AG04449 (cell line): Measurements from ENCODE around the gene MSI2.

Source experiments
- CTCF ChIA-PET: fragments of 350-600 bp; formaldehyde crosslinking; extraction: SDS; loops from one replicate; lab custom pipeline; 2021; ENCODE audit warnings: antibody characterized with exemption; lab: Yijun Ruan, JAX
- POLR2A ChIA-PET: fragments of 400-600, 350-600 bp; formaldehyde crosslinking; extraction: SDS; loops from one replicate; lab custom pipeline; 2020; ENCODE audit warnings: antibody characterized with exemption, inconsistent platforms; lab: Yijun Ruan, JAX
- DNase-seq: peaks from one replicate; pipeline ENCODE4 v3.0.0-alpha.2; 2010; ENCODE audit warnings: low read depth, low spot score
- H3K4me3 ChIP-seq: 2 replicates; pipeline ENCODE4 v1.5.1; 2011; ENCODE audit warnings: low read depth, mild to moderate bottlenecking, control low read depth, low read length
- CTCF ChIP-seq: IDR thresholded peaks from one replicate; pipeline ENCODE4 v1.5.1; 2011; ENCODE audit warnings: mild to moderate bottlenecking, moderate library complexity, low read length, control low read depth, inconsistent platforms; ENCODE audit not compliant: insufficient read depth; ENCODE audit errors: missing control alignments

The MSI2 gene

DNA sequence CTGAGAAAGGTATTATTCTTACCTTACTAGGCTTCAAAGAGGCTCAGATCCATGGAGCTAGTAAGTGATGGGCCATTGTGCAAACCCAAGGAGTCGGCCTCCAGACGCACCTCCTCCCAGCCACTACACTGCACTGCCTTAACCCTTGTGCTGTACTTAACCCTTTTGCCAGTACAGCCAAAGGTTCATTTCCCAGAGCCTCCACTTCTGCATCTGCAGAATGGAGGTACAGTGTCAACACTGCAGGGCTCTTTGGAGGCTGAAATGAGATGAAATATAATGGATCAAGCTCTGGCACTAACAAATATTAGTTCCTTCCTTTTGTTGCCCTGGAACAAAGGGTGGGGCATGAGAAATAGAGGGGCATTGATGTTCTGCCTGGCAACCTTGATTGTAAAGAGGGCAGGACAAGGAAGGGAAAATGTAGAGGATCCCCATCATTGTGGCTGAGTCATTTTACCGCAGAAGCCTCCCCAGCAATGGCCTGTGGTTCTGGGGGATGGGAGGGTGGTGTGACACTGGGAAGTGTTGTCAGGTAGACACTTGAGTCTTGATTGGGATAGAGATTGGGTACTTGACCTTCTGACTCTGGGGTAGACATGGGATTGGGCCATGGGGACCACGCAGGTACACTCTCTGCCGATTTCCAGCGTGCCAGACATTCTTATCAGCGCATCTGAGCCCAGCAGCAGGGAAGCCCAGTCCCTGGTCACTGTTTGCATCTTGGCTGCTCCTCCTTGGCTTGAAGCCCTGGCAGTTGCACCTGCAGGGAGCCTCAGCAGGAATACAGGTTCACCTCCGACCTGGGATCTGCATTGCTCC, 84.0 kb downstream of the MSI2 start:
- CTCF ChIA-PET, result no interaction called here
- no peak for DNase-seq
- POLR2A ChIA-PET, result no interaction called here
- H3K4me3 ChIP-seq, result no peak overlapping the region
- TF ChIP-seq CTCF, result no peak

- ChIA-PET CTCF (interaction anchor here (1.0 to 1.3 kb wide), 3 partner anchors 30 to 99 kb away, joined by 3 to 4 read pairs (median 3); no protein-coding TSS in a partner anchor), POLR2A (no interaction called here)
- no peak for TF ChIP-seq CTCF
- no peak overlapping the region for H3K4me3 ChIP-seq
- DNase-seq, result no peak
Observed at GRCh38 chr17:57341611-57342540, 85.6 kb downstream of the MSI2 start.

- ChIA-PET POLR2A (no interaction called here), CTCF (interaction anchor here (1.2 kb wide), 1 partner anchor 100 kb away, joined by 4 read pairs; no protein-coding TSS in a partner anchor)
- no peak for DNase-seq
- H3K4me3 ChIP-seq, result no peak overlapping the region
- TF ChIP-seq CTCF, result no peak
Observed at GRCh38 chr17:57342963-57343589, 86.8 kb downstream of the MSI2 start.

DNA sequence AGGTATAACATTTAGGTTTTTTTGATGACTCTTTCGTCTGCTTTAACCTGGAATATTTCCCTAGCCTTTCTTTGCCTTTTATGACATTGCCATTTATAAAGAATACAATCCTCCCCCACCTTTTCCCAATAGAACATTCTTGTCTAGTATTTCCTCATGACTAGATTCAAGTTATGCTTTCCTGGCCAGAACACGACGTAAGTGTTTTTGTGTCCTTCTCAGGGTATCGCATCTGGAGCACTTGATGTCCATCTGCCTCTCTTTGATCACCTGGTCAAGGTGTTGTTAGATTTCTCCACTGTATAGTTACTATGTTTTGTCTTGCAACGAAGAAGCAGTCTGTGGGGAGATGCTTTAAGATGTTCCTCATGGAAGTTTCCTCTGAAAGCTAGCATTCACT, 87.4 kb downstream of the MSI2 start:
- CTCF ChIA-PET, result no interaction called here
- POLR2A ChIA-PET, result no interaction called here
- no peak for DNase-seq
- no peak for TF ChIP-seq CTCF
- H3K4me3 ChIP-seq, result no peak overlapping the region

DNA sequence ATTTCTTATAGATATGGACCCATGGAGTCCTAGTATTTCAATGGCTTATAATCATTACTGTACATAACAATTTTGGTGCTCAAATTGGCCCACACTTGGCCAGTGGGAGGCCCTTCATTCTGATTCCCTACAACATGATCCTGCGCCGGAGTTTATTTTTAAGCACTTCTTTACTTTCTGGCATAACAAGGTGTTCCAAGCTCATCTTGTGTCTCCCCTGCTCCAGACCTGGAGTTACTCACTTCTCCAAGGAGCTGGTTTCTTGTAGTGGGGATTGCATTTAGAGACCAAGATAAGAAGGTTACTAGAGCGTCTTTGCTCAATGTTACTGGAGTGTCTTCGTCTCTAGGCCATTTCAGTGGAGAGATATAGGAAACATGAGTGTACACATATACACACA, 87.9 kb downstream of the MSI2 start:
- ChIA-PET POLR2A (no interaction called here), CTCF (no interaction called here)
- no peak for TF ChIP-seq CTCF
- H3K4me3 ChIP-seq, result no peak overlapping the region
- no peak for DNase-seq
